GM20000 (cell line): ENCODE measurements around the gene PFAS.
"Not testable (repeated sequence)": the region's sequence is repeated elsewhere in the genome, so short reads cannot be mapped to it uniquely, and the experiment has no call there.

Experiments
- DNase-seq: peaks from one replicate; pipeline ENCODE4 v3.0.0; 2012; ENCODE audit warnings: low spot score
- CTCF ChIP-seq: IDR thresholded peaks from 2 replicates; pipeline ENCODE4 v1.5.1; 2012; ENCODE audit warnings: mild to moderate bottlenecking, control low read depth; ENCODE audit errors: extremely low read depth, missing control alignments

Gene PFAS

GRCh38 chr17:8248751-8249607, at the start of gene PFAS:
Gene PFAS (plus strand): TSS chr17:8249289. CDS start chr17:8253938, 4,649 bp downstream.
- no peak for TF ChIP-seq CTCF
- DNase-seq, result peak; percentile 93

- TF ChIP-seq CTCF, result no peak
- DNase-seq, result no peak
These were observed 44.1 kb upstream of the PFAS start for GRCh38 chr17:8204761-8205555.

- no peak for DNase-seq
- TF ChIP-seq CTCF, result no peak
These were observed 42.6 kb upstream of the PFAS start for GRCh38 chr17:8206536-8206935.

GRCh38 chr17:8209907-8210760, 39.0 kb upstream of the PFAS start, which contains the start of gene AURKB:
Gene AURKB (minus strand): TSS chr17:8210575. CDS start chr17:8210224, 351 bp downstream.
- TF ChIP-seq CTCF, result no peak
- peak; percentile 94 for DNase-seq

GRCh38 chr17:8210761-8211458, 38.2 kb upstream of the PFAS start:
- TF ChIP-seq CTCF, result no peak
- DNase-seq, result no peak

- no peak for DNase-seq
- TF ChIP-seq CTCF, result no peak
These were observed 36.5 kb upstream of the PFAS start for GRCh38 chr17:8212312-8213180.

GRCh38 chr17:8214000-8214399, 35.1 kb upstream of the PFAS start:
- not testable (repeated sequence) for DNase-seq
